SW480 (cell line): ENCODE data around the gene TEX14.
A peak's percentile ranks its signal among the peaks of the same experiment; 100 is the strongest.

Source experiments
- DNase-seq: peaks from one replicate; pipeline ENCODE4 v3.0.0-alpha.2; 2016; ENCODE audit warnings: low spot score

The TEX14 gene

GRCh38 chr17:58520843-58521430, 170.9 kb downstream of the TEX14 start:
- DNase-seq: no peak

GRCh38 chr17:58517928-58518609, 173.8 kb downstream of the TEX14 start:
- DNase-seq: peak; percentile 100

GRCh38 chr17:58517378-58517927, 174.4 kb downstream of the TEX14 start:
- DNase-seq: no peak

GRCh38 chr17:58516644-58517377, 175.0 kb downstream of the TEX14 start:
- DNase-seq: no peak

GRCh38 chr17:58515286-58515685, 176.6 kb downstream of the TEX14 start:
- no peak for DNase-seq

GRCh38 chr17:58514770-58515157, 177.1 kb downstream of the TEX14 start:
- no peak for DNase-seq

GRCh38 chr17:58513965-58514769, 177.7 kb downstream of the TEX14 start, which contains the start of gene MTMR4:
TSS of gene MTMR4 (minus strand) at chr17:58514638. CDS start at chr17:58514407, 231 bp downstream.
- peak; percentile 67 for DNase-seq

- DNase-seq: no peak
Observed at GRCh38 chr17:58513267-58513964, 178.4 kb downstream of the TEX14 start.

GRCh38 chr17:58510075-58510474, 181.8 kb downstream of the TEX14 start:
- no peak for DNase-seq

- DNase-seq: no peak
Observed at GRCh38 chr17:58508341-58509067, 183.3 kb downstream of the TEX14 start.

GRCh38 chr17:58507123-58507634, 184.7 kb downstream of the TEX14 start:
- DNase-seq: no peak
